Adrenal gland (tissue), 19 donors: ENCODE results near the gene CHPF. TPM values are rescaled to one million over a fixed set of nuclear protein-coding genes. Genes with fewer than 3 reads are reported as not detected.

ENCODE experiments used
- DNase-seq, 7 donors: peaks; one replicate each; pipeline ENCODE4 v3.0.0-alpha.2; 2019 to 2020
- H3K27ac ChIP-seq, 5 donors: fragments of 200-600 bp; sonication (generic) in 4 of 5; 1 replicate in 3 of 5; 2 replicates in 2 of 5; pipeline versions ENCODE4 v1.5.1 to v1.8.0; 2016 to 2020; ENCODE audit warnings: mild to moderate bottlenecking in 1 of 5
- H3K27me3 ChIP-seq: fragments of 200-600 bp; 2 replicates; pipeline ENCODE4 v1.8.0; 2021
- H3K36me3 ChIP-seq, 2 donors: fragments of 200-600 bp; replicated peaks in 1 of 2; 1 replicate in 1 of 2; 2 replicates in 1 of 2; pipeline versions ENCODE4 v1.5.1 to v1.8.0; 2018 to 2022
- H3K4me1 ChIP-seq, 2 donors: fragments of 200-600 bp; replicated peaks in 1 of 2; 1 replicate in 1 of 2; 2 replicates in 1 of 2; pipeline versions ENCODE4 v1.5.1 to v1.8.0; 2018 to 2021
- H3K4me3 ChIP-seq, 4 donors: fragments of 200-600 bp; sonication (generic) in 3 of 4; one replicate each; pipeline ENCODE4 v1.5.1; 2016 to 2018
- H3K9me3 ChIP-seq, 3 donors: fragments of 200-600 bp; sonication (generic) in 1 of 3; replicated peaks in 1 of 3; 1 replicate in 2 of 3; 2 replicates in 1 of 3; pipeline versions ENCODE4 v1.5.1 to v1.8.0; 2016 to 2021
- POLR2A ChIP-seq, 2 donors: fragments of 450-650 bp; IDR thresholded peaks; one replicate each; pipeline ENCODE4 v1.6.1; 2017; ENCODE audit warnings: antibody characterized with exemption in 2 of 2, mild to moderate bottlenecking in 2 of 2, moderate library complexity in 1 of 2
- WGBS, 4 donors: extraction: QIAGEN DNeasy Blood & Tissue Kit in 2 of 4; methylation state at CpG; one replicate each; pipeline versions ENCODE4 v1.1.5 to v1.1.7; 2013 to 2017; 5-methylcytosine and 5-hydroxymethylcytosine counted together
- intact Hi-C, 2 donors: fragments of 100-400 bp; cut with DNase I; formaldehyde crosslinking; loops; one replicate each; pipeline versions ENCODE4 v1.14.1 to v1.15.0; 2022 to 2023
- long read RNA-seq, 10 donors: library from polyadenylated mRNA in 3 of 10; unstranded in 2 of 10; stranded (forward) in 1 of 10; transcript quantifications; one replicate each; pipeline ENCODE4 v2.0.0 and lab custom pipeline, GENCODE V29; 2021 to 2026
- polyA plus RNA-seq, 3 donors: library from polyadenylated mRNA; stranded (reverse); fragments of 200-250 nt in 2 of 3; fragments of 350-450 nt in 1 of 3; fragmentation: Illumina TruSeq in 1 of 3; extraction: RNeasy Lipid Tissue Mini Kit (QIAGEN cat#74804) in 1 of 3; gene quantifications; one replicate each; pipeline ENCODE4 v1.2.3, GENCODE V29; 2013 to 2014
- total RNA-seq, 9 donors: library from RNA; depleted of rRNA in 4 of 9; stranded (reverse); fragments of >200 nt in 4 of 9; fragments of 120-200 nt in 1 of 9; fragmentation: NEBNext Ultra II Directional in 1 of 9; extraction: Animal tissue kit (Norgen Biotek cat#: 25700) in 1 of 9; gene quantifications; one replicate each; pipeline versions ENCODE4 v1.1.0 to v1.2.4, GENCODE V29; 2013 to 2023
- TF ChIP-seq, protein P1 (sequence below), 6 experiments: fragments of 450-650 bp in 4 of 6; fragments of 200-600 bp in 2 of 6; sonication (generic) in 1 of 6; IDR thresholded peaks; 1 replicate in 5 of 6; 2 replicates in 1 of 6; pipeline versions ENCODE4 v1.5.1 to v1.8.0; 2016 to 2021; ENCODE audit warnings: antibody characterized with exemption in 6 of 6, mild to moderate bottlenecking in 2 of 6, moderate library complexity in 1 of 6
- donor health status: healthy with polysubstance abuse.
- donor health status: Bipolar disorder and iron deficiency.
- donor health status: DM: yes; HTN: yes; CAD: no.
- donor health status: DM: no; HTN: no; CAD: no.
- donor health status: DM: no; HTN: no; CAD: no.
- donor health status: DM: yes; HTN: yes; CAD: no.

Gene CHPF, protein sequence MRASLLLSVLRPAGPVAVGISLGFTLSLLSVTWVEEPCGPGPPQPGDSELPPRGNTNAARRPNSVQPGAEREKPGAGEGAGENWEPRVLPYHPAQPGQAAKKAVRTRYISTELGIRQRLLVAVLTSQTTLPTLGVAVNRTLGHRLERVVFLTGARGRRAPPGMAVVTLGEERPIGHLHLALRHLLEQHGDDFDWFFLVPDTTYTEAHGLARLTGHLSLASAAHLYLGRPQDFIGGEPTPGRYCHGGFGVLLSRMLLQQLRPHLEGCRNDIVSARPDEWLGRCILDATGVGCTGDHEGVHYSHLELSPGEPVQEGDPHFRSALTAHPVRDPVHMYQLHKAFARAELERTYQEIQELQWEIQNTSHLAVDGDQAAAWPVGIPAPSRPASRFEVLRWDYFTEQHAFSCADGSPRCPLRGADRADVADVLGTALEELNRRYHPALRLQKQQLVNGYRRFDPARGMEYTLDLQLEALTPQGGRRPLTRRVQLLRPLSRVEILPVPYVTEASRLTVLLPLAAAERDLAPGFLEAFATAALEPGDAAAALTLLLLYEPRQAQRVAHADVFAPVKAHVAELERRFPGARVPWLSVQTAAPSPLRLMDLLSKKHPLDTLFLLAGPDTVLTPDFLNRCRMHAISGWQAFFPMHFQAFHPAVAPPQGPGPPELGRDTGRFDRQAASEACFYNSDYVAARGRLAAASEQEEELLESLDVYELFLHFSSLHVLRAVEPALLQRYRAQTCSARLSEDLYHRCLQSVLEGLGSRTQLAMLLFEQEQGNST
- 100 to 1,000 TPM in 3 of 9 donors, 10 to 100 TPM in 6; 42.0 to 196 (median 80.3) TPM for total RNA-seq
- 10 to 100 TPM in 2 of 3 donors, 1 to 10 TPM in 1; 9.1 to 49.8 (median 44.2) TPM for polyA plus RNA-seq
- long read RNA-seq, donor 1, transcript CHPF-202 (2 exons, 1,079 nt), result minor isoform, 11 of 47 reads
- long read RNA-seq, donor 1, transcript CHPF-201 (4 exons, 3,013 nt), result major isoform, 36 of 47 reads
- long read RNA-seq, donor 1, partial matches to known transcripts, result 0 of 47 reads
- long read RNA-seq, donor 1, other reads (novel, unspliced or antisense), result 0 of 47 reads
- long read RNA-seq, donor 2, transcript CHPF-201 (4 exons, 3,013 nt), result major isoform, 20 of 24 reads
- long read RNA-seq, donor 2, partial matches to known transcripts, result 0 of 24 reads
- long read RNA-seq, donor 2, other reads (novel, unspliced or antisense), result 0 of 24 reads
- long read RNA-seq, donor 3, transcript CHPF-201 (4 exons, 3,013 nt), result major isoform, 12 of 15 reads
- long read RNA-seq, donor 3, partial matches to known transcripts, result 0 of 15 reads
- long read RNA-seq, donor 3, other reads (novel, unspliced or antisense), result 0 of 15 reads
- long read RNA-seq, donor 4, partial matches to known transcripts, result 0 of 11 reads
- long read RNA-seq, donor 4, other reads (novel, unspliced or antisense), result 3 of 11 reads
- long read RNA-seq, donor 5, transcript CHPF-202 (2 exons, 1,079 nt), result minor isoform, 12 of 280 reads
- long read RNA-seq, donor 5, transcript CHPF-201 (4 exons, 3,013 nt), result major isoform, 255 of 280 reads
- long read RNA-seq, donor 5, partial matches to known transcripts, result 4 of 280 reads
- long read RNA-seq, donor 5, other reads (novel, unspliced or antisense), result 8 of 280 reads
- long read RNA-seq, donor 6, partial matches to known transcripts, result 0 of 7 reads
- long read RNA-seq, donor 6, other reads (novel, unspliced or antisense), result 1 of 7 reads
- long read RNA-seq, donor 7, transcript CHPF-201 (4 exons, 3,013 nt), result major isoform, 12 of 16 reads
- long read RNA-seq, donor 7, partial matches to known transcripts, result 0 of 16 reads
- long read RNA-seq, donor 7, other reads (novel, unspliced or antisense), result 0 of 16 reads
- long read RNA-seq, donor 8, transcript CHPF-202 (2 exons, 1,079 nt), result minor isoform, 6 of 55 reads
- long read RNA-seq, donor 8, transcript CHPF-201 (4 exons, 3,013 nt), result major isoform, 38 of 55 reads
- long read RNA-seq, donor 8, partial matches to known transcripts, result 11 of 55 reads
- long read RNA-seq, donor 8, other reads (novel, unspliced or antisense), result 0 of 55 reads
- long read RNA-seq, donor 9, transcript CHPF-201 (4 exons, 3,013 nt), result major isoform, 8 of 8 reads
- long read RNA-seq, donor 9, partial matches to known transcripts, result 0 of 8 reads
- long read RNA-seq, donor 9, other reads (novel, unspliced or antisense), result 0 of 8 reads
- long read RNA-seq, donor 10, transcript CHPF-201 (4 exons, 3,013 nt), result major isoform, 14 of 25 reads
- long read RNA-seq, donor 10, partial matches to known transcripts, result 8 of 25 reads
- long read RNA-seq, donor 10, other reads (novel, unspliced or antisense), result 0 of 25 reads

DNA sequence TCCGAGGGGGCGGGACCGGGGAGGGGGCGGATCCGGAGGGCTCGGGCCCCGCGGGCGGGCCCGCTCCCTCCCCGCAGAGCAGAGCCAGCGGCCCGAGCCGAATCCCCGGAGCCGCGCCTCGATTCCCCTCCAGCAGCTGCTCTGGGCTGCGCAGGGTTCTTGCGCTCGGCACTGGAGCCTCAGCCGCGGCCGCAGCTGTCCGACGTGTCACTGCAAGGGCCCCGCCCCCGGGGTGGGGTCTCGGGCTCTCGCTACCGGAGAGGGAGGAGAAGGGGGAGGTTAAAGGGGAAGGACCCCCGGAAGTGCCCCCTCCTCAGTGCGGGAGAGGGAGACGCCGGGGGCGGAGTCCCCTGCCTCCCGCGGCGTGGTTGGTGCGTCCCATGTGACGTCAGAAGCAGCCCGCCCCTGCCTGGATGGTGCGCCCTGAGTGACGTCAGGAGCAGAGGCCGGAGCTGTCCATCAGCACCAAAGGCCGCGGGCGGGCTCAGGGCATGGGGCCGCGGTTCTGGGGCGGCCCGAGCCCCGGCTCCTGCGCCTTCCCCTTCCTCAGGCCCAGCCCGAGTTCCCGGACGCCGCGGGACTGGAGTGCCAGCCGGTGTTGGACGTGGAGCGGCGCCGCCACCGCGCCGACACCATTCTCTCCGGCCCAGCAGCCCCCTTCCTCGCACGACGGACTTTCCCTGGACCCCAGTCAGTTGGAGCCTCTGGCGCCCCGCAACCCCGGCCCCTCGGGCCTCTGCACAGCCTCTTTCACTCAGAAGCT is at the start of gene CHPF, which contains the start of gene TMEM198:
Gene CHPF (minus strand): TSS at position 214 of the 763 bp plus-strand sequence. CDS start 271 bp downstream, outside the sequence.
Gene TMEM198 (plus strand): TSS at position 433 of the 763 bp plus-strand sequence. CDS start 700 bp downstream, outside the sequence.
- no peaks in the 10 kb centered on the region for H3K9me3 ChIP-seq
- peak; percentile 99 to 100 (median 99) for DNase-seq
- H3K27me3 ChIP-seq, result no peaks in the 10 kb centered on the region
- TF ChIP-seq, protein P1, sequence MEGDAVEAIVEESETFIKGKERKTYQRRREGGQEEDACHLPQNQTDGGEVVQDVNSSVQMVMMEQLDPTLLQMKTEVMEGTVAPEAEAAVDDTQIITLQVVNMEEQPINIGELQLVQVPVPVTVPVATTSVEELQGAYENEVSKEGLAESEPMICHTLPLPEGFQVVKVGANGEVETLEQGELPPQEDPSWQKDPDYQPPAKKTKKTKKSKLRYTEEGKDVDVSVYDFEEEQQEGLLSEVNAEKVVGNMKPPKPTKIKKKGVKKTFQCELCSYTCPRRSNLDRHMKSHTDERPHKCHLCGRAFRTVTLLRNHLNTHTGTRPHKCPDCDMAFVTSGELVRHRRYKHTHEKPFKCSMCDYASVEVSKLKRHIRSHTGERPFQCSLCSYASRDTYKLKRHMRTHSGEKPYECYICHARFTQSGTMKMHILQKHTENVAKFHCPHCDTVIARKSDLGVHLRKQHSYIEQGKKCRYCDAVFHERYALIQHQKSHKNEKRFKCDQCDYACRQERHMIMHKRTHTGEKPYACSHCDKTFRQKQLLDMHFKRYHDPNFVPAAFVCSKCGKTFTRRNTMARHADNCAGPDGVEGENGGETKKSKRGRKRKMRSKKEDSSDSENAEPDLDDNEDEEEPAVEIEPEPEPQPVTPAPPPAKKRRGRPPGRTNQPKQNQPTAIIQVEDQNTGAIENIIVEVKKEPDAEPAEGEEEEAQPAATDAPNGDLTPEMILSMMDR (IDR thresholded peaks at IDR 0.05), result no peak
- TF ChIP-seq POLR2A (IDR thresholded peaks at IDR 0.05), result peak; percentile 47 to 82
- H3K27ac ChIP-seq, result peak within 1 kb of the TSS; percentile 54 to 96 (median 84)
- H3K36me3 ChIP-seq, result peaks cover 0 to 25% of the 10 kb centered on the region in 2 donors
- WGBS, 4 donors, result 1 to 2% (median 2%) methylated on average over 9 to 75 of the region's 75 CpGs
- H3K4me1 ChIP-seq, result peaks cover 10 to 24% of the 10 kb centered on the region in 2 donors
- peak within 1 kb of the TSS; percentile 40 to 86 (median 61) for H3K4me3 ChIP-seq
- intact Hi-C loops, result loop anchor here (5.0 kb wide), 2 partner anchors 99 to 144 kb away; no protein-coding TSS in a partner anchor

DNA sequence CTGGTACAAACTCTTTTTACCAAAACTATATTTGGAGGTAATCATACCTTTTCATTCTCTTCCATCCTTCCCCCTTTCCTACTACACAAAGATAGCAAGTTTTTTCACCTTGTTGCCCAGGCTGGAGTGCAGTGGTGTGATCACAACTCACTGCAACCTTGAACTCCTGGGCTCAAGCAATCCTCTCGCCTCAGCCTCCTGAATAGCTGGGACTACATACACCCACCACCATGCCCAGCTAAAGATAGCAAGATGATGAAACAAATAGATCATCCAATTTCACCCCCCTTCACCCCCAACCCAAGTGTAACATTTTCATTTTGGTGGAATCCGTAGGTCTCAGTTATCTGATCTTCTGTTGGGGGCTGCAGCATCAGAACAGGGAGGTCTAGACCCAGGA is 49.5 kb upstream of the CHPF start:
- no peak for DNase-seq
- H3K27me3 ChIP-seq, result no peaks in the 10 kb centered on the region
- H3K27ac ChIP-seq, result no peak overlapping the region
- 59 to 84% (median 79%) methylated on average over 2 of the region's 2 CpGs for WGBS, 4 donors
- no peaks in the 10 kb centered on the region for H3K36me3 ChIP-seq
- TF ChIP-seq POLR2A (IDR thresholded peaks at IDR 0.05), result no peak
- TF ChIP-seq, protein P1 (IDR thresholded peaks at IDR 0.05), result no peak
- peaks cover 3 to 4% of the 10 kb centered on the region in 2 donors for H3K4me1 ChIP-seq
- no peaks in the 10 kb centered on the region for H3K9me3 ChIP-seq
- intact Hi-C loops, result no loop called here
- no peak overlapping the region for H3K4me3 ChIP-seq
